Vagina (tissue), 2 donors: ENCODE data around the gene UBE2V1.

Experiments used
- POLR2A ChIP-seq, 2 donors: fragments of 450-650 bp; IDR thresholded peaks; one replicate each; pipeline ENCODE4 v1.6.1; 2017; ENCODE audit warnings: antibody characterized with exemption in 2 of 2, mild to moderate bottlenecking in 2 of 2, moderate library complexity in 2 of 2
- POLR2AphosphoS5 ChIP-seq, 2 donors: sonication (generic); formaldehyde crosslinking; IDR thresholded peaks; one replicate each; pipeline ENCODE4 v1.9.0; 2017; ENCODE audit warnings: antibody characterized with exemption in 2 of 2, mild to moderate bottlenecking in 2 of 2, low read depth in 1 of 2; ENCODE audit not compliant: insufficient read depth in 1 of 2
- TF ChIP-seq, protein P1 (sequence below), 3 experiments: fragments of 450-650 bp in 2 of 3; fragments of 200-600 bp in 1 of 3; sonication (generic) in 1 of 3; IDR thresholded peaks; one replicate each; pipeline ENCODE4 v1.5.1; 2017 to 2019; ENCODE audit warnings: antibody characterized with exemption in 3 of 3, mild to moderate bottlenecking in 2 of 3, moderate library complexity in 2 of 3

DNA sequence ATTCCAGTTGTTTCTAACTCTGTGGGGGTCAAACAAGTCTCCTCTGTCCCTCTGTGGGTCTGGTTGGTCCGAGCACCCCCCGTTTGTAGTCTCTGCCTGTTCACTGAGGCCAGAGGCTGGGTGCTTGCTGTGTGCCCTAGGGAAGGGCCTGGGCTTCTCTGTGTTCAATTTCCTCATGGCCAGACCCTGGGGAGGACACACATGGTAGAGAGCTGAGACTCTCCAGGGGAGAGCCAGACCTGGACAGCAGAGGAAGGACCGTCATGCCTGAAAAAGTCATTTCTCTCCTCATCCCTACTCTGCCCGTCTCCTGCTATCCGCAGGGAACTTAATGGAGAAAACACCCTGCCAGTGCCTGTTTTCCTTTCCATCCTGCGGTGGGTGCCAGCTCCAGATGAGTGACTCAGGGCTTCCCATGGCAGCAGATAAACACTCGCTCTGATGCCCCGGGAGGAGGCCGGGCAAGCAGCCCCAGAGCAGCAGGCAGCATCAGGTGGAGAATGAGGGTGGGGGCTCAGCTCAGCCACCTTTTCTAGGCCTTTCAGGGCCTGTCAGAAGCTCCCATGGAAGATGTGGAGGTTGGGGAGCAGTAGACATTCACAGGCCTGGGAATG, 78.3 kb downstream of the UBE2V1 start:
- TF ChIP-seq POLR2A (IDR thresholded peaks at IDR 0.05) (no peak), POLR2AphosphoS5 (IDR thresholded peaks at IDR 0.05; ENCODE audit: insufficient read depth in 1 of 2, low read depth in 1 of 2) (no peak)
- TF ChIP-seq, protein P1, sequence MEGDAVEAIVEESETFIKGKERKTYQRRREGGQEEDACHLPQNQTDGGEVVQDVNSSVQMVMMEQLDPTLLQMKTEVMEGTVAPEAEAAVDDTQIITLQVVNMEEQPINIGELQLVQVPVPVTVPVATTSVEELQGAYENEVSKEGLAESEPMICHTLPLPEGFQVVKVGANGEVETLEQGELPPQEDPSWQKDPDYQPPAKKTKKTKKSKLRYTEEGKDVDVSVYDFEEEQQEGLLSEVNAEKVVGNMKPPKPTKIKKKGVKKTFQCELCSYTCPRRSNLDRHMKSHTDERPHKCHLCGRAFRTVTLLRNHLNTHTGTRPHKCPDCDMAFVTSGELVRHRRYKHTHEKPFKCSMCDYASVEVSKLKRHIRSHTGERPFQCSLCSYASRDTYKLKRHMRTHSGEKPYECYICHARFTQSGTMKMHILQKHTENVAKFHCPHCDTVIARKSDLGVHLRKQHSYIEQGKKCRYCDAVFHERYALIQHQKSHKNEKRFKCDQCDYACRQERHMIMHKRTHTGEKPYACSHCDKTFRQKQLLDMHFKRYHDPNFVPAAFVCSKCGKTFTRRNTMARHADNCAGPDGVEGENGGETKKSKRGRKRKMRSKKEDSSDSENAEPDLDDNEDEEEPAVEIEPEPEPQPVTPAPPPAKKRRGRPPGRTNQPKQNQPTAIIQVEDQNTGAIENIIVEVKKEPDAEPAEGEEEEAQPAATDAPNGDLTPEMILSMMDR (IDR thresholded peaks at IDR 0.05): no peak
